Heart left ventricle (tissue), 13 donors: ENCODE measurements around the gene CELSR1.

Source experiments
- POLR2A ChIP-seq, 2 donors: fragments of 450-650 bp; IDR thresholded peaks; one replicate each; pipeline ENCODE4 v1.6.1; 2017; ENCODE audit warnings: antibody characterized with exemption in 2 of 2, mild to moderate bottlenecking in 2 of 2, moderate library complexity in 2 of 2
- TF ChIP-seq, protein P1 (sequence below), 12 donors: fragments of 200-600 bp; sonication (generic) in 4 of 12; IDR thresholded peaks; one replicate each; pipeline versions ENCODE4 v1.5.0 to v1.8.0; 2018 to 2022; ENCODE audit warnings: antibody characterized with exemption in 12 of 12, mild to moderate bottlenecking in 5 of 12
- donor health status: ischemic (EF 13 %, LVEDD 7.1; RV severe dilation, severe dysfunction).
- donor health status: DM: no; HTN: yes; CAD: no.
- donor health status: DM: no; HTN: no; CAD: no.
- donor health status: ischemic (EF 25% LVEDD 6.9; RV normal size, moderate dysfunction).
- donor health status: ischemic (EF 25% LVEDD 5.7; RV mildly dilated, moderate dysfunction).
- donor health status: ischemic (EF 35%, LVEDD 5.7; RV mildly dilated, moderate dysfunction).
- donor health status: nonischemic (EF 11% LVEDD 7.7; RV severe dilation, severe dysfunction).
- donor health status: DM: yes; HTN: yes; CAD: no.
- donor health status: PGD.
- donor health status: ischemic (EF 29% LVEDD 5.4; RV normal size, mild dysfunction).
- donor health status: nonischemic (EF 23%, LVEDD 6.1; RV moderate dilation, normal function).

DNA sequence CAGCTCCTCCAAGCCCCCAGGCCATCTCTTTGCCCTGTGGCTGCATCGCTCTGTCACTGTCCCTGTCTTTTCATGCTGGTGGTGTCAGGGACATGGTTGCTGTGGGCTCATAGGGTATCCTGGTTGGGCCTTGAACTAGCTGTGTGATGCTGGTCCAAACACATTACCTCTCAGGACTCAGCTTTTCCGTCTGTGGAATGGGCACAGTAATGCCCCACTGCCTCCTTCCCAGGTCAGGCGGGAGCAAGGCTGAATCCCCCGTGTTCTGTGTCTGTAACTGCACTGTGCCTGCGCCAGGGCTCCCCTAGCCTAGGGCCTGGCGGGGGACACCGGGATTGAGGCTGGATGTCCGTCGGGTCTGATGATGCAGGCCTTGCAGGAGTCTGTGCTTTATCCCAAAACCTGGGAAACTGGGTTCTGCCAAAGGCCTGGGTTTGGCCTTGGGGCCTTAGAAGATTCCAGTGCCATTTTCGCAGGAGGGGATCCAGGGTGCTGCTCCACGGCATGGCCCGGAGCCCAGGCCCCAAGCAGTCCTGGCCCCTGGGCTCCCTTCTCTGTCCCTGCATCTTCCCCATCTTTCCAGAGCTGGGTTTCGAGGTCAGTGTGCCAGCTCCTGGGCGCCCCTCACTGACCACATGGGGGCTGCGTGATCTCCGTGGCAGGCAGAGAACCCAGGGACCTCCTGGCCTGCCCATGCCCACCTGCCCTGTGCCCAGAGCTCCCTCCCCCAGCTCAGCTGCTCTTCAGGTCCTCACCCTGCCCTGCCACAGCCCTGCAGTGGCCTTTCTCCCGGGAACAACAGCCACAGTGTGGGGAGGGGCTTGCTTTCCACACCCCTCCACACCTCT, 32.7 kb upstream of the CELSR1 start:
- TF ChIP-seq, protein P1, sequence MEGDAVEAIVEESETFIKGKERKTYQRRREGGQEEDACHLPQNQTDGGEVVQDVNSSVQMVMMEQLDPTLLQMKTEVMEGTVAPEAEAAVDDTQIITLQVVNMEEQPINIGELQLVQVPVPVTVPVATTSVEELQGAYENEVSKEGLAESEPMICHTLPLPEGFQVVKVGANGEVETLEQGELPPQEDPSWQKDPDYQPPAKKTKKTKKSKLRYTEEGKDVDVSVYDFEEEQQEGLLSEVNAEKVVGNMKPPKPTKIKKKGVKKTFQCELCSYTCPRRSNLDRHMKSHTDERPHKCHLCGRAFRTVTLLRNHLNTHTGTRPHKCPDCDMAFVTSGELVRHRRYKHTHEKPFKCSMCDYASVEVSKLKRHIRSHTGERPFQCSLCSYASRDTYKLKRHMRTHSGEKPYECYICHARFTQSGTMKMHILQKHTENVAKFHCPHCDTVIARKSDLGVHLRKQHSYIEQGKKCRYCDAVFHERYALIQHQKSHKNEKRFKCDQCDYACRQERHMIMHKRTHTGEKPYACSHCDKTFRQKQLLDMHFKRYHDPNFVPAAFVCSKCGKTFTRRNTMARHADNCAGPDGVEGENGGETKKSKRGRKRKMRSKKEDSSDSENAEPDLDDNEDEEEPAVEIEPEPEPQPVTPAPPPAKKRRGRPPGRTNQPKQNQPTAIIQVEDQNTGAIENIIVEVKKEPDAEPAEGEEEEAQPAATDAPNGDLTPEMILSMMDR (IDR thresholded peaks at IDR 0.05), result no peak
- no peak for TF ChIP-seq POLR2A (IDR thresholded peaks at IDR 0.05)
